Activated T-helper 1 cell treated with anti-CD3 and anti-CD28 coated beads, Interleukin-12 subunit alpha, Interleukin-12 subunit beta, Interleukin-2, Interleukin-4 antibody, amounts not matched to agents 30 ng/mL and 10 ng/mL and 1 ng/mL, durations not matched to agents 14 hours and 24 hours and 36 hours (primary cell): Measurements from ENCODE around the gene FAM89B. TPM values are rescaled to one million over a fixed set of nuclear protein-coding genes. Genes with fewer than 3 reads are reported as not detected.

ENCODE experiments used
- DNase-seq: peaks from one replicate; pipeline ENCODE4 v3.0.0; 2021; ENCODE audit warnings: low spot score
- H3K27ac Mint-ChIP-seq: one replicate; pipeline ENCODE4 v1.8.0; 2021; ENCODE audit warnings: mild to moderate bottlenecking, mixed read lengths
- H3K27me3 Mint-ChIP-seq: one replicate; pipeline ENCODE4 v1.8.0; 2022; ENCODE audit warnings: mild to moderate bottlenecking, moderate library complexity, mixed read lengths; ENCODE audit not compliant: insufficient read depth
- H3K36me3 Mint-ChIP-seq: one replicate; pipeline ENCODE4 v1.8.0; 2021; ENCODE audit warnings: low read depth, mixed read lengths
- H3K4me1 Mint-ChIP-seq: one replicate; pipeline ENCODE4 v1.8.0; 2021; ENCODE audit warnings: low read depth, mixed read lengths
- H3K4me3 Mint-ChIP-seq: one replicate; pipeline ENCODE4 v1.8.0; 2021; ENCODE audit warnings: mild to moderate bottlenecking, moderate library complexity, mixed read lengths
- H3K9me3 Mint-ChIP-seq: one replicate; pipeline ENCODE4 v1.8.0; 2021; ENCODE audit warnings: mixed read lengths
- intact Hi-C: fragments of 100-400 bp; cut with micrococcal nuclease; formaldehyde crosslinking; loops from one replicate; pipeline ENCODE4 v1.15.1; 2024
- total RNA-seq: library from RNA; stranded (reverse); gene quantifications from 2 replicates; pipeline ENCODE4 v1.2.3, GENCODE V29; 2022

FAM89B gene
- total RNA-seq, 1 donor from 2014 or later, result 50.6 TPM

- H3K4me1 Mint-ChIP-seq, result peaks cover 9% of the 10 kb centered on the region
- no peak overlapping the region for H3K27ac Mint-ChIP-seq
- DNase-seq, result no peak
- H3K9me3 Mint-ChIP-seq, result no peaks in the 10 kb centered on the region
- intact Hi-C loops, result loop anchor here (10.0 kb wide), 1 partner anchor 505 kb away; the partner anchor contains the start of genes TM7SF2 and ZNHIT2
- no peak overlapping the region for H3K4me3 Mint-ChIP-seq
- no peaks in the 10 kb centered on the region for H3K27me3 Mint-ChIP-seq
- peaks cover 30% of the 10 kb centered on the region for H3K36me3 Mint-ChIP-seq
Observed at GRCh38 chr11:65619281-65619928, 47.1 kb downstream of the FAM89B start.

DNA sequence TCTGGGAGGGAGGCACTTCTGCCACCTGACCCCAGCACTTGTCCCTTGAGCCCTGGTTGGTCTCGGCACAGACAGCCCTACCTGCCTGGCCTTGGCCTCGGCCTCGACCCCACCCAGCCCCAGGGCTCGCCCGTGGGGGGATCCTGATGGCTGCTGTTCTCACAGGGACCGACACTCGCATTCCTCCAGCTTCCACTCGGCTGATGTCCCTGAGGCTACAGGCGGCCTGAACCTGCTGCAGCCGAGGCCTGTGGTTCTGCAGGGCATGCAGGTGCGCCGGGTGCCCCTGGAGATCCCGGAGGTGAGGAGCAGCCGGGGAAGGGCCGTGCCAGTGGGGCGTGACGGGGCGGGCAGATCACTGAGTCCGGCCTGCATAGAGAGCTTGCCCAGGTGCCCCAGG is 48.3 kb downstream of the FAM89B start:
- Mint-ChIP-seq H3K4me3 (no peak overlapping the region), H3K4me1 (peaks cover 9% of the 10 kb centered on the region), H3K36me3 (peaks cover 33% of the 10 kb centered on the region), H3K9me3 (no peaks in the 10 kb centered on the region), H3K27me3 (no peaks in the 10 kb centered on the region), H3K27ac (no peak overlapping the region)
- intact Hi-C loops, result loop anchor here (1.0 kb wide), 1 partner anchor 17 kb away; no protein-coding TSS in a partner anchor
- DNase-seq, result no peak

DNA sequence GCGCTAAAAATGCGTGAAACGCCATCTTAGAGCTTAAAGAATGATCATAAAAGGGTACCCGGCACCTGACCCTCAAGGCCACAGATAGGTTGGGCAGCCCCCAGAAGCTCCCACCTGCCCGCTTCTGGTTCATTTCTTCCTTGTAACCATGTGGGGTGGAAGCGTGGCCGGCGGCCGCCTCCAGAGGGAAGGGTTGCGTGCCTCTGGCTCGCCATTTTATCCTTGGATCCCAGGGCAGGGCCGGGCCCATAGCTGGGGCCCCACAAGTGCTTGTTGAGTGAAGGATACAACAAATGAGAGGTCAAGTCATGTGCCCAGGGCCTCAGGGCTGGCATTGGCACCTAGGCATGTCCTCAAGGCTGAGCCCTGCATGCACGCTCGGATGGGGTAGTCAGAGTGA is 49.1 kb downstream of the FAM89B start:
- Mint-ChIP-seq H3K36me3 (peaks cover 32% of the 10 kb centered on the region), H3K27ac (no peak overlapping the region)

GRCh38 chr11:65622011-65622410 is 49.7 kb downstream of the FAM89B start:
- H3K27me3 Mint-ChIP-seq, result no peaks in the 10 kb centered on the region
- H3K9me3 Mint-ChIP-seq, result no peaks in the 10 kb centered on the region
- H3K27ac Mint-ChIP-seq, result no peak overlapping the region
- no peak overlapping the region for H3K4me3 Mint-ChIP-seq
- intact Hi-C loops, result no loop called here
- H3K36me3 Mint-ChIP-seq, result peaks cover 34% of the 10 kb centered on the region
- DNase-seq, result no peak
- H3K4me1 Mint-ChIP-seq, result no peaks in the 10 kb centered on the region

More for the DNA sequence above, 49.1 kb downstream of the FAM89B start:
- Mint-ChIP-seq H3K4me1 (peaks cover 6% of the 10 kb centered on the region), H3K27me3 (no peaks in the 10 kb centered on the region), H3K9me3 (no peaks in the 10 kb centered on the region), H3K4me3 (no peak overlapping the region)
- no peak for DNase-seq
- intact Hi-C loops, result loop anchor here (1.0 kb wide), 1 partner anchor 18 kb away; no protein-coding TSS in a partner anchor

- peaks cover 39% of the 10 kb centered on the region for H3K36me3 Mint-ChIP-seq
- H3K4me1 Mint-ChIP-seq, result no peaks in the 10 kb centered on the region
- H3K27ac Mint-ChIP-seq, result no peak overlapping the region
- no peaks in the 10 kb centered on the region for H3K27me3 Mint-ChIP-seq
- intact Hi-C loops, result no loop called here
- H3K9me3 Mint-ChIP-seq, result no peaks in the 10 kb centered on the region
- no peak overlapping the region for H3K4me3 Mint-ChIP-seq
- DNase-seq, result no peak
Observed at GRCh38 chr11:65623177-65623576, 50.8 kb downstream of the FAM89B start.

Other genes starting within 250 kb of the FAM89B start
- 84.5 and 93.1 TPM in 2 replicates for gene DPF2, start 238.7 kb upstream of the FAM89B start, total RNA-seq
- gene TIGD3, start 217.8 kb upstream of the FAM89B start, total RNA-seq, result 1.1 TPM in 2 replicates
- 15.3 and 19.4 TPM in 2 replicates for gene SLC25A45, start 189.9 kb upstream of the FAM89B start, total RNA-seq
- 40.5 and 42.3 TPM in 2 replicates for gene FRMD8, start 185.9 kb upstream of the FAM89B start, total RNA-seq
- gene NEAT1, start 149.7 kb upstream of the FAM89B start, total RNA-seq, result 507 and 517 TPM in 2 replicates
- 5,323 and 5,421 TPM in 2 replicates for gene MALAT1, start 73.5 kb upstream of the FAM89B start, total RNA-seq
- gene SCYL1, start 47.5 kb upstream of the FAM89B start, total RNA-seq, result 103 and 109 TPM in 2 replicates
- 97.9 and 103 TPM in 2 replicates for gene LTBP3, start 14.2 kb upstream of the FAM89B start, total RNA-seq
- gene ZNRD2, start 2.1 kb upstream of the FAM89B start, total RNA-seq, result 94.6 and 96.9 TPM in 2 replicates
- 168 and 178 TPM in 2 replicates for gene EHBP1L1, start 3.5 kb downstream of the FAM89B start, total RNA-seq
- 1.6 and 2.0 TPM in 2 replicates for gene KCNK7, start 23.3 kb downstream of the FAM89B start, total RNA-seq
- gene MAP3K11, start 41.7 kb downstream of the FAM89B start, total RNA-seq, result 103 and 106 TPM in 2 replicates
- gene PCNX3, start 43.2 kb downstream of the FAM89B start, total RNA-seq, result 55.0 and 55.2 TPM in 2 replicates
- gene SIPA1, start 65.6 kb downstream of the FAM89B start, total RNA-seq, result 117 and 130 TPM in 2 replicates
- gene RELA, start 90.4 kb downstream of the FAM89B start, total RNA-seq, result 102 and 104 TPM in 2 replicates
- 68.1 and 75.0 TPM in 2 replicates for gene KAT5, start 139.7 kb downstream of the FAM89B start, total RNA-seq
- gene RNASEH2C, start 148.3 kb downstream of the FAM89B start, total RNA-seq, result 87.6 and 89.0 TPM in 2 replicates
- gene AP5B1, start 208.4 kb downstream of the FAM89B start, total RNA-seq, result 17.4 and 19.2 TPM in 2 replicates
- gene OVOL1, start 214.5 kb downstream of the FAM89B start, total RNA-seq, result 0.10 and 0.36 TPM in 2 replicates